GM23338 (cell line): ENCODE measurements around the gene MARCHF3. TPM values are rescaled to one million over a fixed set of nuclear protein-coding genes. Genes with fewer than 3 reads are reported as not detected.

Source experiments
- ATAC-seq: fragments of 200-7000 bp; cut with Tn5 transposase; 3 replicates; pipeline ENCODE4 v1.9.1; 2020
- DNase-seq: peaks from one replicate; pipeline ENCODE4 v3.0.0-alpha.2; 2015; ENCODE audit warnings: low spot score
- H2AFZ ChIP-seq: fragments of 200-600 bp; sonication (generic); 2 replicates; pipeline ENCODE4 v1.8.0; 2016; ENCODE audit warnings: antibody characterized with exemption, mild to moderate bottlenecking, moderate library complexity
- H3F3A ChIP-seq: fragments of 200-600 bp; sonication (generic); replicated peaks from 2 replicates; pipeline ENCODE4 v1.8.0; 2017; ENCODE audit warnings: antibody characterized with exemption, mixed run types, low read depth
- H3K27ac ChIP-seq: fragments of 200-600 bp; sonication (generic); 2 replicates; pipeline ENCODE4 v1.6.1; 2016; ENCODE audit warnings: low read depth
- H3K27me3 ChIP-seq: fragments of 200-600 bp; sonication (generic); 2 replicates; pipeline ENCODE4 v1.8.0; 2016; ENCODE audit warnings: mild to moderate bottlenecking, mixed run types, moderate library complexity; ENCODE audit not compliant: insufficient read depth
- H3K36me3 ChIP-seq: fragments of 200-600 bp; sonication (generic); 2 replicates; pipeline ENCODE4 v1.8.0; 2016; ENCODE audit warnings: mild to moderate bottlenecking; ENCODE audit not compliant: insufficient read depth
- H3K4me1 ChIP-seq: fragments of 200-600 bp; sonication (generic); 2 replicates; pipeline ENCODE4 v1.8.0; 2016; ENCODE audit warnings: mild to moderate bottlenecking, moderate library complexity; ENCODE audit not compliant: insufficient read depth
- H3K4me2 ChIP-seq: fragments of 200-600 bp; sonication (generic); 2 replicates; pipeline ENCODE4 v1.7.1; 2017; ENCODE audit warnings: mixed run types
- H3K4me3 ChIP-seq: fragments of 200-600 bp; sonication (generic); 2 replicates; pipeline ENCODE4 v1.6.1; 2016; ENCODE audit warnings: mixed run types
- H3K79me2 ChIP-seq: fragments of 200-600 bp; sonication (generic); replicated peaks from 2 replicates; pipeline ENCODE4 v1.8.0; 2017; ENCODE audit warnings: mild to moderate bottlenecking; ENCODE audit not compliant: insufficient read depth
- H3K9me2 ChIP-seq: fragments of 200-600 bp; sonication (generic); 2 replicates; pipeline ENCODE4 v1.8.0; 2017; ENCODE audit not compliant: insufficient read depth
- H4K20me1 ChIP-seq: fragments of 200-600 bp; sonication (generic); replicated peaks from 2 replicates; pipeline ENCODE4 v1.8.0; 2017; ENCODE audit warnings: mild to moderate bottlenecking; ENCODE audit not compliant: insufficient read depth
- H3K27ac Mint-ChIP-seq: 2 replicates; pipeline ENCODE4 v1.8.0; 2020; ENCODE audit warnings: inconsistent platforms, mild to moderate bottlenecking, moderate library complexity, mixed read lengths
- H3K27me3 Mint-ChIP-seq: 3 replicates; pipeline ENCODE4 v1.8.0; 2022; ENCODE audit warnings: low read depth, mild to moderate bottlenecking, moderate library complexity, mixed read lengths, inconsistent platforms; ENCODE audit not compliant: insufficient read depth, poor library complexity
- H3K36me3 Mint-ChIP-seq: 3 replicates; pipeline ENCODE4 v1.8.0; 2021; ENCODE audit warnings: low read depth, mild to moderate bottlenecking, inconsistent platforms, moderate library complexity, mixed read lengths
- H3K4me1 Mint-ChIP-seq: 3 replicates; pipeline ENCODE4 v1.8.0; 2020; ENCODE audit warnings: mild to moderate bottlenecking, inconsistent platforms, mixed read lengths
- H3K4me3 Mint-ChIP-seq: 3 replicates; pipeline ENCODE4 v1.8.0; 2021; ENCODE audit warnings: moderate library complexity, mild to moderate bottlenecking, inconsistent platforms, mixed read lengths
- H3K9me3 Mint-ChIP-seq: 3 replicates; pipeline ENCODE4 v1.8.0; 2020; ENCODE audit warnings: moderate library complexity, mild to moderate bottlenecking, inconsistent platforms, mixed read lengths
- CREB1 ChIP-seq: fragments of 250-450 bp; sonication (Bioruptor Pico); IDR thresholded peaks from 2 replicates; pipeline ENCODE4 v1.5.0; 2020; ENCODE audit warnings: low read depth, mild to moderate bottlenecking, moderate library complexity
- CTCF ChIP-seq, 2 experiments: fragments of 200-600 bp in 1 of 2; sonication (generic) in 1 of 2; conservative IDR thresholded peaks; 2 replicates each; pipeline versions ENCODE4 v1.5.1 to v1.6.1; 2016 to 2017; ENCODE audit warnings: antibody characterized with exemption in 2 of 2, low read depth in 2 of 2, mild to moderate bottlenecking in 2 of 2, moderate library complexity in 1 of 2
- EZH2 ChIP-seq: fragments of 200-600 bp; sonication (generic); IDR thresholded peaks from one replicate; pipeline ENCODE4 v1.8.0; 2017; ENCODE audit warnings: antibody characterized with exemption, mild to moderate bottlenecking, low read depth; ENCODE audit not compliant: unreplicated experiment
- EZH2phosphoT487 ChIP-seq: fragments of 200-600 bp; sonication (generic); IDR thresholded peaks from one replicate; pipeline ENCODE4 v1.8.1; 2018; ENCODE audit warnings: antibody characterized with exemption; ENCODE audit not compliant: unreplicated experiment
- JUNB ChIP-seq: IDR thresholded peaks from one replicate; pipeline ENCODE4 v1.6.1; 2016; ENCODE audit warnings: antibody characterized with exemption; ENCODE audit not compliant: unreplicated experiment
- NANOG ChIP-seq: IDR thresholded peaks from 2 replicates; pipeline ENCODE4 v1.6.1; 2016; ENCODE audit warnings: antibody characterized with exemption, borderline replicate concordance
- POLR2AphosphoS5 ChIP-seq: IDR thresholded peaks from 2 replicates; pipeline ENCODE4 v1.6.1; 2016; ENCODE audit warnings: antibody characterized with exemption, low read depth
- REST ChIP-seq: IDR thresholded peaks from one replicate; pipeline ENCODE4 v1.6.1; 2018; ENCODE audit warnings: antibody characterized with exemption; ENCODE audit not compliant: unreplicated experiment
- STAT1 ChIP-seq: IDR thresholded peaks from one replicate; pipeline ENCODE4 v1.6.1; 2016; ENCODE audit warnings: antibody characterized with exemption; ENCODE audit not compliant: unreplicated experiment
- ZNF114 ChIP-seq: fragments of 250-450 bp; sonication (Bioruptor Pico); IDR thresholded peaks from 2 replicates; pipeline ENCODE4 v1.5.0; 2020; ENCODE audit warnings: mild to moderate bottlenecking, moderate library complexity
- ZNF331 ChIP-seq: fragments of 250-450 bp; sonication (Bioruptor Pico); IDR thresholded peaks from 2 replicates; pipeline ENCODE4 v1.5.0; 2020; ENCODE audit warnings: low read depth, mild to moderate bottlenecking, moderate library complexity
- polyA plus RNA-seq: library from polyadenylated mRNA; unstranded; fragments of >200 nt; fragmentation: Nextera tagmentation; extraction: Ambion mirVana; gene quantifications from 2 replicates; pipeline ENCODE4 v1.2.1, GENCODE V29; 2016
- total RNA-seq: library from RNA; depleted of rRNA; stranded (reverse); fragments of >200 nt; shearing (Covaris generic); gene quantifications from 2 replicates; pipeline ENCODE4 v1.2.3, GENCODE V29; 2014
- TF ChIP-seq, protein P1 (sequence below): fragments of 250-450 bp; sonication (Bioruptor Pico); IDR thresholded peaks from 2 replicates; pipeline ENCODE4 v1.5.0; 2020; ENCODE audit warnings: mild to moderate bottlenecking, moderate library complexity
- TF ChIP-seq, protein P2 (sequence below): IDR thresholded peaks from 2 replicates; pipeline ENCODE4 v1.6.1; 2016; ENCODE audit warnings: antibody characterized with exemption

MARCHF3 gene
- total and polyA plus RNA-seq, 2 experiments from 2014 or later: 7.0 to 12.7 TPM

DNA sequence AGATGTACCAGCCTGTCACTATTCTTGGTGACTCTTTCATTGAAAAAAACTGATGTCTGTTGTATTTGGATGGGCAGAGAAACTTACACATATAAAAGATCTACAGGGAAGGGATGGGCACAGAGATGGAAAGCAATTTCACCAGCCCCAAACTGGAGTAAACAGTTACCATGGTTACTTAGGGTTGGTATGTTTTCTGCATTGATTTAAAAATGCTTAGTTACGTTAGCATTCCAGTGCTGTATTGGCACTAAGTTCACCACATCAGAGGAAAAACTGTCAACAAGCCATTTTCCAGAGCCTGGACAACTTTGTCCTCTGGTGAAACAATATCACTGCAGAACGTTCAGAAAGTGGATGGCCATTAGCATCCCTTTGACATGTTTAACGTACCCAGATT lies 28.0 kb downstream of the MARCHF3 start:
- no peak overlapping the region for H3K27ac Mint-ChIP-seq
- no peaks in the 10 kb centered on the region for H3K27me3 ChIP-seq
- no peak overlapping the region for H2AFZ ChIP-seq
- H3K36me3 Mint-ChIP-seq: no peaks in the 10 kb centered on the region; the same call in 2 of the 3 replicates
- DNase-seq: no peak
- no peak overlapping the region for H3K4me3 ChIP-seq
- no peaks in the 10 kb centered on the region; the same call in 1 of the 2 replicates for H3K4me1 ChIP-seq
- no peaks in the 10 kb centered on the region for H3F3A ChIP-seq
- H3K9me2 ChIP-seq: no peaks in the 10 kb centered on the region
- no peaks in the 10 kb centered on the region for H3K9me3 Mint-ChIP-seq
- H3K4me2 ChIP-seq: no peak overlapping the region
- peaks cover 6% of the 10 kb centered on the region for H3K27me3 Mint-ChIP-seq
- H3K4me1 Mint-ChIP-seq: peaks cover 6% of the 10 kb centered on the region
- H3K4me3 Mint-ChIP-seq: no peak overlapping the region
- TF ChIP-seq CTCF (conservative IDR thresholded peaks at IDR 0.05; ENCODE audit: low read depth in 2 of 2): no peak
- no peak for TF ChIP-seq ZNF331 (CRISPR knock-in tag)
- TF ChIP-seq, protein P1, sequence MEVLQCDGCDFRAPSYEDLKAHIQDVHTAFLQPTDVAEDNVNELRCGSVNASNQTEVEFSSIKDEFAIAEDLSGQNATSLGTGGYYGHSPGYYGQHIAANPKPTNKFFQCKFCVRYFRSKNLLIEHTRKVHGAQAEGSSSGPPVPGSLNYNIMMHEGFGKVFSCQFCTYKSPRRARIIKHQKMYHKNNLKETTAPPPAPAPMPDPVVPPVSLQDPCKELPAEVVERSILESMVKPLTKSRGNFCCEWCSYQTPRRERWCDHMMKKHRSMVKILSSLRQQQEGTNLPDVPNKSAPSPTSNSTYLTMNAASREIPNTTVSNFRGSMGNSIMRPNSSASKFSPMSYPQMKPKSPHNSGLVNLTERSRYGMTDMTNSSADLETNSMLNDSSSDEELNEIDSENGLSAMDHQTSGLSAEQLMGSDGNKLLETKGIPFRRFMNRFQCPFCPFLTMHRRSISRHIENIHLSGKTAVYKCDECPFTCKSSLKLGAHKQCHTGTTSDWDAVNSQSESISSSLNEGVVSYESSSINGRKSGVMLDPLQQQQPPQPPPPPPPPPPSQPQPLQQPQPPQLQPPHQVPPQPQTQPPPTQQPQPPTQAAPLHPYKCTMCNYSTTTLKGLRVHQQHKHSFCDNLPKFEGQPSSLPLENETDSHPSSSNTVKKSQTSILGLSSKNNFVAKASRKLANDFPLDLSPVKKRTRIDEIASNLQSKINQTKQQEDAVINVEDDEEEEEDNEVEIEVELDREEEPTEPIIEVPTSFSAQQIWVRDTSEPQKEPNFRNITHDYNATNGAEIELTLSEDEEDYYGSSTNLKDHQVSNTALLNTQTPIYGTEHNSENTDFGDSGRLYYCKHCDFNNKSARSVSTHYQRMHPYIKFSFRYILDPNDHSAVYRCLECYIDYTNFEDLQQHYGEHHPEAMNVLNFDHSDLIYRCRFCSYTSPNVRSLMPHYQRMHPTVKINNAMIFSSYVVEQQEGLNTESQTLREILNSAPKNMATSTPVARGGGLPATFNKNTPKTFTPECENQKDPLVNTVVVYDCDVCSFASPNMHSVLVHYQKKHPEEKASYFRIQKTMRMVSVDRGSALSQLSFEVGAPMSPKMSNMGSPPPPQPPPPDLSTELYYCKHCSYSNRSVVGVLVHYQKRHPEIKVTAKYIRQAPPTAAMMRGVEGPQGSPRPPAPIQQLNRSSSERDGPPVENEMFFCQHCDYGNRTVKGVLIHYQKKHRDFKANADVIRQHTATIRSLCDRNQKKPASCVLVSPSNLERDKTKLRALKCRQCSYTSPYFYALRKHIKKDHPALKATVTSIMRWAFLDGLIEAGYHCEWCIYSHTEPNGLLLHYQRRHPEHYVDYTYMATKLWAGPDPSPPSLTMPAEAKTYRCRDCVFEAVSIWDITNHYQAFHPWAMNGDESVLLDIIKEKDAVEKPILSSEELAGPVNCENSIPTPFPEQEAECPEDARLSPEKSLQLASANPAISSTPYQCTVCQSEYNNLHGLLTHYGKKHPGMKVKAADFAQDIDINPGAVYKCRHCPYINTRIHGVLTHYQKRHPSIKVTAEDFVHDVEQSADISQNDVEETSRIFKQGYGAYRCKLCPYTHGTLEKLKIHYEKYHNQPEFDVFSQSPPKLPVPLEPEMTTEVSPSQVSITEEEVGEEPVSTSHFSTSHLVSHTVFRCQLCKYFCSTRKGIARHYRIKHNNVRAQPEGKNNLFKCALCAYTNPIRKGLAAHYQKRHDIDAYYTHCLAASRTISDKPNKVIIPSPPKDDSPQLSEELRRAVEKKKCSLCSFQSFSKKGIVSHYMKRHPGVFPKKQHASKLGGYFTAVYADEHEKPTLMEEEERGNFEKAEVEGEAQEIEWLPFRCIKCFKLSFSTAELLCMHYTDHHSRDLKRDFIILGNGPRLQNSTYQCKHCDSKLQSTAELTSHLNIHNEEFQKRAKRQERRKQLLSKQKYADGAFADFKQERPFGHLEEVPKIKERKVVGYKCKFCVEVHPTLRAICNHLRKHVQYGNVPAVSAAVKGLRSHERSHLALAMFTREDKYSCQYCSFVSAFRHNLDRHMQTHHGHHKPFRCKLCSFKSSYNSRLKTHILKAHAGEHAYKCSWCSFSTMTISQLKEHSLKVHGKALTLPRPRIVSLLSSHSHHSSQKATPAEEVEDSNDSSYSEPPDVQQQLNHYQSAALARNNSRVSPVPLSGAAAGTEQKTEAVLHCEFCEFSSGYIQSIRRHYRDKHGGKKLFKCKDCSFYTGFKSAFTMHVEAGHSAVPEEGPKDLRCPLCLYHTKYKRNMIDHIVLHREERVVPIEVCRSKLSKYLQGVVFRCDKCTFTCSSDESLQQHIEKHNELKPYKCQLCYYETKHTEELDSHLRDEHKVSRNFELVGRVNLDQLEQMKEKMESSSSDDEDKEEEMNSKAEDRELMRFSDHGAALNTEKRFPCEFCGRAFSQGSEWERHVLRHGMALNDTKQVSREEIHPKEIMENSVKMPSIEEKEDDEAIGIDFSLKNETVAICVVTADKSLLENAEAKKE: no peak
- no peak for TF ChIP-seq EZH2phosphoT487
- no peak for TF ChIP-seq NANOG
- TF ChIP-seq, protein P2, sequence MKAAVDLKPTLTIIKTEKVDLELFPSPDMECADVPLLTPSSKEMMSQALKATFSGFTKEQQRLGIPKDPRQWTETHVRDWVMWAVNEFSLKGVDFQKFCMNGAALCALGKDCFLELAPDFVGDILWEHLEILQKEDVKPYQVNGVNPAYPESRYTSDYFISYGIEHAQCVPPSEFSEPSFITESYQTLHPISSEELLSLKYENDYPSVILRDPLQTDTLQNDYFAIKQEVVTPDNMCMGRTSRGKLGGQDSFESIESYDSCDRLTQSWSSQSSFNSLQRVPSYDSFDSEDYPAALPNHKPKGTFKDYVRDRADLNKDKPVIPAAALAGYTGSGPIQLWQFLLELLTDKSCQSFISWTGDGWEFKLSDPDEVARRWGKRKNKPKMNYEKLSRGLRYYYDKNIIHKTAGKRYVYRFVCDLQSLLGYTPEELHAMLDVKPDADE: no peak
- TF ChIP-seq CREB1: no peak
- TF ChIP-seq ZNF114 (CRISPR knock-in tag): no peak
- no peak for TF ChIP-seq STAT1
- TF ChIP-seq JUNB: no peak
- no peak for TF ChIP-seq EZH2
- no peak for TF ChIP-seq POLR2AphosphoS5
- TF ChIP-seq REST: no peak
- 0 out of 2 replicates have a peak, but pooled peaks cover 5% of the 10 kb centered on the region for H3K79me2 ChIP-seq
- H3K27ac ChIP-seq: no peak overlapping the region
- 0 out of 2 replicates have a peak, but pooled peaks cover 3% of the 10 kb centered on the region for H4K20me1 ChIP-seq
- no peaks in the 10 kb centered on the region for H3K36me3 ChIP-seq
- ATAC-seq: no peak
